Hepatic stellate cell (primary cell): ENCODE measurements around the gene UNG.

ENCODE experiments used
- DNase-seq: peaks from one replicate; pipeline ENCODE4 v3.0.0; 2011; ENCODE audit warnings: low spot score

UNG gene

DNA sequence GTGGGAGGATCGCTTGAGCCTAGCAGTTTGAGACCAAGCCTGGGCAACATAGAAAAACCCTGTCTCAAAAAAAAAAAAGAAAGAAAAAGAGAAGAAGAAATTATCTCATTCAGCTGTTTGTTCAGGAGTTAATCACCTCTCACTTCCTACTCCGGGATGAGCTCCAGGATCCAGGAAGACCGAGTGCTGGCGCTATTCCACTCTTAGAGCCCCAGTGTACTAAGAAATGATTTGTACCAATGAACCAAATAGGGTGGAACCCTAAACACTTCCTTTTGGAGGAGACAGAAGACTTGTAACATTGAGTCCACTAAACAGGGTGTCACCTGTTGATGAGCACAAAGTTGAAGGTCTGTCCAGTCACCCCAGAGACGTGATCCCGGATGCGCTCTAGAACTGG, 7.7 kb upstream of the UNG start:
- no peak for DNase-seq

DNA sequence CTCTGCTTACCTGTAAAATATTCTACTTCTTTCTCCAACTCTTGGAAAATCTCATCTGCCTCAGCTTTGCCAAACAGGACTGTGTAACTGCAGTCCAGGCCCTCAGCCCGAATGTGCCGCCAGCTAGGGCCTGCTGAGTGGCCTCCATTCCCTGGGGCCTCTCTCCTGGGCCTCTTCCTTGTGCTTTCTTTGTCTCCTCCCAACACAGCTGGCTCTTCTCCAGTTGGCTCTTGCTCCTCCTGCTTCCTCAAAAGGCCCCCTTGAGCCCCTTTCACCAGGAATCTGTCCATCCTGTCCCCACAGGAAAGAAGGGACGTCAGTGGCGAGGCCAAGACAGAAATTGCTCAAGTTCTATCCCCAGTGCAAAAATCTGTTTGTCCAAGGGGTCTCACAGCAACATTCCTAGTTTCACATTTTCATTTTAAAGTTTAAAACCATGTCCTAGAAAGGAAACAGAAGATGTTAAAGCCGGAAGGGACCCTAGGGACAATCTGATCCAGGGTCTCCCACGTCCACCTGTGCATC, 4.8 kb upstream of the UNG start:
- DNase-seq = no peak

DNA sequence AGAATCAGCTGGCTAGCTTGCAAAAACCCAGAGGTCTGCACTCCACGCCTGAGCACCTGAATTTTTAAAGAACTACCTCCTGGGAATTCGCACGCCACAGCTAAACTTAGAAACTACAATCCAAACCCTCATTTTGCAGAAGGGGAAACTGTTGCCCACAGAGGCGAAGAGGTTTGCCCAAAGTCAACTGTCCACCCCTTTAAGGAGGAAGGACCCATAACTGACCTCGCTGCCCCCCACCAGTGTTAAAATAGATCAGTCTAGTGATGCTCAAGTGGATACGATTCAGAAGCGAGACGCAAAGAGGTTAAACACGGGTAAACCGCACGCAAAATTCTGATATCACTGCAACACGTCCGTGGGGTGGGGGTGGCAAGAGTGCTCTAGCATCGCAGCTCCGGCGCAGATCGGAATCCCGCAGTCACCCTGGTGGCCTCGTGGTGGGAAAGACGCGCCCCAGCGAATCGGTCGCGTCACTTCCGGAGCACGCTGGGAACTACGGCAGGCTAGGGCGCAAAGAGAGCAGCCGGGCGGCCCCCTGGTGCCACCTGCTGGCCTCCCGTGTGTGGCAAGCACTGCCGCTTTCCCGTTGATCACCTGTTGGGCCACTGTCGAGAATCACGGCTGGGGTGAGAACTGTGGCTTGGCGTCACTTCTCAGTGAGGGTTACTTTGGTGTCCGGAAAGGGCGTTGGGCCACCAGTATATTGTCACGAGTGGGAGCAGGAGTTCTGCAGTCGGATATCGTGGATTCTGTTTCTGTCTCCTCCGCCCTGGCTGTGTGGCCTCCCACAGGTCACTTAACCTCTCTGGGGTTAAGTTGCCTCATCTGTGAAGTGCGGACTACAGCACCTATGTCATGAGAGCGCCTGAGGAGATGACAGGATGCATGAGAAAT, 4.1 kb upstream of the UNG start, which contains the start of gene ALKBH2:
TSS of gene ALKBH2 (minus strand) at position 451 of the 897 bp plus-strand sequence. CDS start 686 bp downstream, outside the sequence.
- DNase-seq = peak; percentile 93

DNA sequence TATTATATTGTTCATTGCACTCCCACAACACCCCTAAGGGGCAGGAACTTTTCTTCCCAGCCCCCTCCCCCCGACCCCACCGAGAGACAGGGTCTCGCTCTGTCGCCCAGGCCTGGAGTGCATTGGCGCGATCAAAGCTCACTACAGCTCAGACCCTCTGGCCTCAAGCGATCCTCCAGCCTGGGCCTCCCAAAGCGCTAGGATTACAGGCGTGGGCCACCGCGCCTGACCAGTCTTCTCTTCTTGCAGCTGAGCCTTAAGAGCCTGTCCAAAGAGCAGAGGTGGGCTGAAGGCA, 310 bp upstream of the UNG start:
- no peak for DNase-seq

DNA sequence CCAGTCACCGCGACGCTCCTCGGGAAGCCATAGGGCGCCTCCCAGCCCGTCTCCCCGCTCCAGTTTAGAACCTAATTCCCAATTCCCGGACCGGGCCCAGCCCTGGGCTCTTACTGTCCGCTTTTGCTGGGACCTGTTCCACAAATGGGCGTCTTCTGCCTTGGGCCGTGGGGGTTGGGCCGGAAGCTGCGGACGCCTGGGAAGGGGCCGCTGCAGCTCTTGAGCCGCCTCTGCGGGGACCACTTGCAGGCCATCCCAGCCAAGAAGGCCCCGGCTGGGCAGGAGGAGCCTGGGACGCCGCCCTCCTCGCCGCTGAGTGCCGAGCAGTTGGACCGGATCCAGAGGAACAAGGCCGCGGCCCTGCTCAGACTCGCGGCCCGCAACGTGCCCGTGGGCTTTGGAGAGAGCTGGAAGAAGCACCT, 797 bp downstream of the UNG start:
- peak; percentile 47 for DNase-seq

DNA sequence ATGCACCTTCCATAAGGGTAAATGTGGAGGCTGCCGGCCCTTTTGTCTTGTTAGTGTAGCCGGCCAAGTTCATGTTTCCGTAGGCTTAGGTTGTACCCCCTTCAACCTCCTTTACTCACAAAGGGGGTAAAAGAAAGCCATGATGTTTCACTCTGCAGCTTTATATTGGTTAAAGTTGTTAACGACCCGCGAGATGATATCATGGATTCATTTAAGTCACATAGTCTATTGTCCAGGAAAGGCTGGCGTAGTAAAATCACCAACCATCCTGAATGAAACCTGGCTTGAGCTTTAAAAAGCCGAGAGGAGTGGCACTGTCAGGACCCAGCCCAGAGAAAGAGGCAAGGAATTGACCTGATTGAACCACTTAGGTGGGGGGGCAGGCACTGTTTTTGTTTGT, 1.3 kb downstream of the UNG start:
- DNase-seq = peak; percentile 27

DNA sequence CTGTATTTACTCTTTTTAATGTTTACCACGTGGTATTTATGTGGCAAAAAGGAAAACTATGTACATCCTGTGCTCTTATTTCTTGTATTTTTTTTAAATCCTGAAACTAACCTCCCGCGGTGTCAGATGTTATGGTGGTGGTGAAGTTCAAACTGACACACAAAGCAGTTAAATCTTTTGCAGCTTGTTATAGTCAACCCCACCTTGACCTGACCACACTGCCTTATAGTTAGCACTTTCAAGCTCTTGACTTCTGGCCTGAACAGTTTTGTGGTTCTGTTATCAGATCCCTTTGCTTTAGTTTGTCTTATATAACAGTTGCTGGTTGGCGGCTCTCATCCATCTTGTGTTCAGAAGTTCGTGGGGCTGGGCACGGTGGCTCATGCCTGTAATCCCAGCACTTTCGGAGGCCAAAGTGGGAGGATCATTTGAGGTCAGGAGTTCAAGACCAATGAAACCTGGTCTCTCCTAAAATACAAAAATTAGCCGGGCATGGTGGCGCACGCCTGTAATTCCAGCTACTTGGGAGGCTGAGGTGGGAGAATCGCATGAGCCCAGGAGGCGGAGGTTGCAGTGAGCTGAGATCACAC, 2.1 kb downstream of the UNG start:
- DNase-seq = no peak

DNA sequence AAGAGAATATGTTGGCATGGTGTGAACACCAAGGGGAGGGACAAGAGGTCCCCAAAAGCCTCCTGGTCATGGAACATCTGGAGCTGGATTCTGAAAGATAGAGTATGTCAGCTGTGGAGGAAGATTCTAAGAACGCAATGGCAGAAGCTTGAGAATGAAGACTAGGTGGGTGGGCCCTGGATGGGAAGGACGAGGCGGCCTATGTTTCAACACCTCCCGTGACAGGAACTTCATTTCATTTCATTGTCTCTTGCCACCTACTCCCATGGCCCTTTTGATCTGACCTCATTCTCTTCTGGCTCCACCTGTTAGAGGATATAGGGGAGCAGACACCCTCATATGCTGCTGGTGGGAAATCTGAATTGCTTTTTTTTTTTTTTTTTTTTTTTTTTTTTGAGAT, 3.3 kb downstream of the UNG start:
- DNase-seq = no peak

DNA sequence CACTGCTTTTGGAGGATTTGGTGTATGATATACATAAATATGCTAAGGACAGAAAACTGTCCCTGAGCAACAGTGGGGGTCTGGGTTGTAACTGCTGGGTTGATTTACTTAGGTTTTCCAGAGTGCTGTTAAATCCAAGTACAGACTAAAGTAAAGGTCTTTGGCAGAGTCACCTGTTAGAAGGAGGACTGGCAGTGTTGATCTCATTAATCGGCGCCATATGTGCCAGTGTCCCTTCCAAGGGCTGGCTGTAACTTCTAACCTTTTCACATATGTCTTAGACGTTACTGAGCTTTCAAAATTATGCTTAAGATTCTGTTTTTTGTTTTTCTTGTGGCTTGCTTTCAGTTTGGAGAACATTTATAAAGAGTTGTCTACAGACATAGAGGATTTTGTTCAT, 5.1 kb downstream of the UNG start:
- no peak for DNase-seq

DNA sequence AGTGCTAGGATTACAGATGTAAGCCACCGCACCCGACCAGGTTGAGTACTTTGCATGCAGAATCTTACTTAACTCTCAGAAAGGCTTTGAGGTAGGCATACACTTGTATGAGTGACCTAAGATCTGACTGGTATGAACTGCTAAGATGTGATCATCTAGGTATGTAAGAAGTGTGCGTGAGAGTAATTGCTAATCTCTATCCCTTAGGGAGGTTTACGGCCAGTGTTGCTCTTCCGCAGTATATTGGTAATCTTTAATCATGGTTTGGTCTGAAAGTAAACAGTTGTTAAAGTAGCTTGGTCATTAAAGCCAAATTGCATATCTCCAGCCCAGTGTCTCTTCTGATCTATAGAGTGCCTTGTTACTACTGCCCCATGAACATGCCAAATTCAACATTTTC, 7.8 kb downstream of the UNG start:
- DNase-seq = no peak

DNA sequence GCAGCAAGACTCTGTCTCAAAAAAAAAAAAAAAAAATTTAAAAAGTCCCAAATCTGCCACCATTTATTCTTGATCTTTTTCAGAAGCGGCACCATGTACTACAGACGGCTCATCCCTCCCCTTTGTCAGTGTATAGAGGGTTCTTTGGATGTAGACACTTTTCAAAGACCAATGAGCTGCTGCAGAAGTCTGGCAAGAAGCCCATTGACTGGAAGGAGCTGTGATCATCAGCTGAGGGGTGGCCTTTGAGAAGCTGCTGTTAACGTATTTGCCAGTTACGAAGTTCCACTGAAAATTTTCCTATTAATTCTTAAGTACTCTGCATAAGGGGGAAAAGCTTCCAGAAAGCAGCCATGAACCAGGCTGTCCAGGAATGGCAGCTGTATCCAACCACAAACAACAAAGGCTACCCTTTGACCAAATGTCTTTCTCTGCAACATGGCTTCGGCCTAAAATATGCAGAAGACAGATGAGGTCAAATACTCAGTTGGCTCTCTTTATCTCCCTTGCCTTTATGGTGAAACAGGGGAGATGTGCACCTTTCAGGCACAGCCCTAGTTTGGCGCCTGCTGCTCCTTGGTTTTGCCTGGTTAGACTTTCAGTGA, 12.5 kb downstream of the UNG start:
- no peak for DNase-seq

DNA sequence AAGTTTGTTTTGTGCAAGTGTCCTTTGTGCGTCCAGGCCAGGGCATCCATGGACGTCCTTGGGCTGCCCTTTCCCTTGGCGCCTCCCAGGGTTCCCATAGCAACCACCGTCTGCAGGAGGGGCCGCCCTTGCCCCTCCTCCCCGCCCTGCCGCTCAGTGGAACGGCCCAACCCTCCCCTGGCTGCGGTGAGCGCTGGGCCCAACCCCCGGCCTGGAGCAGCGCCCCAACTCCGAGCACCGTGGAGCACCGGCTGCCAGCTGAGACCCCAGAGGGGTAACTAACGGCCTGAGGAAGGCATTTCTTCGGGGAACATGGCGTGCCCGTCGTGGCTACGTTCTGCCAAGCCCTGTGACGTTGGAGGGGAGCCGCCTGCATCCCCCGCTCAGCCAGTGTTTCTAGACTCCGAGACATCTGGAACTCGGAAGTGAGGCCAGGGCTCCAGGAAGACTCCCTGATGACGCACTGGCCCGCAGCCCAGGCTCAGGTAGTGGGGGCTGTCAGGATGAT, 13.6 kb downstream of the UNG start:
- peak; percentile 78 for DNase-seq

DNA sequence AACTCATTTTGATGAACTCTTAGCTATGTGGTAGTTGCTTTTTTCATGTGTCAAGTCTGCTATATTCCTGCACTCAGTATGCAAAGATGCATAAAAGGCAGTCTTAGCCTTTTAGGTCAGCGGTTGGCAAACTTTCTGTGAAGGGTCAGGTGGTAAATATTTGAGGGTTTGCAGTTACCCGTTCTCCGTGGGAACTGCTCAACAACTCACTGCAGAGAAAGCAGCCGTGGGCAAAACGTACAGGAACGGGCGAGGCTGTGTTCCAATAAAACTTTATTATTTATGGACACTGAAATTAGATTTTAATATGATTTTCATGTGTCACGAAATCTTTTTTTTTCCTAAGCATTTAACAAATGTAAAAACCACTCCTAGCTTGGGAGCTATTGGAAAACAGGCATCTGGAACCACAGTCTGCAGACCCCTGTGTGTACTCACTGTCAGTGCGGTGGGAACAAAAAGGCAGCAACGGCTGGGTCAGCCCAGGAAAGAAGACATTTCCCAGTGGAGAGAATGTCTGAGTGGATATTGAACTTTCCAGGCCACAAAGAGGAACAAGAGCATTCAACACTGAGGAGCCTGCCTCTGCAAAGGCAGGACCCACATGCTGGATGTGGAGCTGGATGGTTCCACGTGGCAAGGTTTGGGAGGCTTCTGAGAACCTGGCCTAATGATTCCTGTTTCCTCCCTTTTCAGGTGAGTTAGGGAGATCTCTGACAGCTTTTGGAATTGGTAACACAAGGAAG, 15.5 kb downstream of the UNG start:
- no peak for DNase-seq

DNA sequence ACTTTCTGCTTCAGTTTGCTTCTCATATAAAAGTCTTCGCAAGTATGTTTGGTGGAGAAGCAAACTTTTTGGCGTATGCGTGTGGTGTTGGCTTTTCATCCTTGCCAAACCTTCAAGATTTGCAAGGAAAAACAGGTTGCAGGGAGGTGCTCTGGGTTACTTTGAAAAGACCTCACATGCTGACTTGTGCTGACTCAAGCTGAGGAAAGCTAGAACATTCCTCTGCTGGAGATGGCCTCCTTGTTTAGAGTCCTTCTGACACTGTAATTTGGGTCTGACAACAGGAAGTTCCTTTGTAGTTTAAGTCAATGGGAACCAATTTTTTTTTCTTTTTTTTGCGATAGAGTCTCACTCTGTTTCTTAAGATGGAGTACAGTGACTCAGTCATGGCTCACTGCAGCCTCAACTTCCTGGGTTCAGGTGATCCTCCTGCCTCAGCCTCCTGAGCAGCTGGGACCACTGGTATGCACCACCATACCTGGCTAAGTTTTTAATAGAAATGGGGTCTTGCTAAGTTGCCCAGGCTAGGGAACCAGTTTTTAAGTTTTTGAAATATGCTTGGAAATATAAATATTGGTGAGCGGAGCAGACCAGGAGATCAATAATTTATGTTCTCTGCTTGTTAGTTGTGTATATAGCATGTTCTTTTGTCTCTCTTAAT, 16.4 kb downstream of the UNG start:
- DNase-seq = no peak

DNA sequence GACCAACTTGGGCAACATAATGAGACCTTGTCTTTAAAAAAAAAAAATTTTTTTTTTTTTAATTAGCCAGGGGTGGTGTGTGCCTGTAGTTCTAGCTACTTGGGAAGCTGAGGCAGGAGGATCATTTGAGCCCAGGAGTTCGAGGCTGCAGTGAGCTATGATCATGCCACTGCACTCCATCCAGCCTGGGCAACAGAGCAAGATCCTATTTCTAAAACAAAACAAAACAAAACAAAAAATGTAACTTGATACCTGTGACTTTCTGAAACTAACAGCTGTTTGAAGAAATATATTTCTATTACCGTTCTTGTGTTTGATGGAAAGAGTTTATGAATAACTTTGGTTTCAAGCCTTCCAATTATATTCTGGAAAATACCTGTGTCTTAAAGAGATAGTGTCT, 17.2 kb downstream of the UNG start:
- no peak for DNase-seq

DNA sequence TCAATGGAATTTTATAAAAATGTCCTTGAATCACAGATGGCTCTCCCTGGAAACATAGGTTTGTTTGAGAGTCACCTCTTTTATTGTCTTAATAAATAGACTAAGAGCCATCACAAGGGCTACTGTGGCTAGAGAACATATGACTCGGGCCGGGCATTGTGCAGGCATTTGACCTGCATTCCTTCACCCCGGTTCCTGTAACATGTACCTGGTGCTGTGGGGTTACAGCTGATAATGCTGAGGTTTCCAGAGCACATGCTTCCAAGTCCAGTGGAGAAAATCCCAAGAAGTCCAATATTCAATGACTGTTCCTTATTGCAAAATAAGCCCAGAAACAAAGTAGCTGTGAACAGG, 18.0 kb downstream of the UNG start:
- no peak for DNase-seq

DNA sequence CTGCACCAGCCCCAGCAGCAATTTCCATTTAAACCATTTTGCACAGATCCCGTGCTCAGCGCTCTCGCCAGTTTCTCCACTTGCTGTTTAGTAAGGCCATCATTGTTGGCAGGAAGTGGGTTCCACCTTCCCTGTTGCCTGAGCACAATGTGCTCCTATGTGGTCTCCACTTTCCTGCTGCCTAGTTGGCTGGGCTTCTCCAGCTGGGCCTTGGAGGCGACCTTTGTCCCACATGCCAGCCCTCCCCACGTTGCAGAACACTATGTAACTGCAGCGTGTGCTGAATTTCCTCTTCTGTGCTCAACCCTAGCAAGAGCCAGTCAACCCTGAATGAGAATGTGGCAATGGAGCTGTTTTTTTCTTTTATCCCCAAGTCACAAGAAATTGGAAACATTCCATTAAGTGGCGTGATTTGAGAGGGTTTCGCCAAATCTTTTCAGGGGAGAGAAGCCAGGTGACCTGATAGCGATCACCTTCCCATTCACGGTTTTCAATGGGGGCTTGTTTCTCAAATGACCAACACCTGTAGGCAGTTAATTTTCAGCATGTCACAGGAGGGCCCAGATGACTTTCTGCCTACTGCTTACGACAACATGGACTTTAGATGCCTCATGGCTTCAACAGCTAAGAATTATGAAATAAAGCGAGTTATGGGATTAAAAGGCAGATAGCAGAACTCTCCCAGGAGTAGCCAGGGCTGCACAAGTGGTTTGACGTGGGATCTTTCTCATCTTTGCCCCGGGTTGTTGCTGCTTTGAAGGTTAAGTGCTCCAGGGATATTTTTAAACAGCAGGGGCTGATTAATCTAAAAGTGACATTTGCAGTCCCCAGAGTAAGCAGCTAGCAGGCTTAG, 18.6 kb downstream of the UNG start, which contains the start of gene ACACB:
TSS of gene ACACB (plus strand) at position 830 of the 853 bp plus-strand sequence. CDS start 22,819 bp downstream, outside the sequence.
- no peak for DNase-seq

DNA sequence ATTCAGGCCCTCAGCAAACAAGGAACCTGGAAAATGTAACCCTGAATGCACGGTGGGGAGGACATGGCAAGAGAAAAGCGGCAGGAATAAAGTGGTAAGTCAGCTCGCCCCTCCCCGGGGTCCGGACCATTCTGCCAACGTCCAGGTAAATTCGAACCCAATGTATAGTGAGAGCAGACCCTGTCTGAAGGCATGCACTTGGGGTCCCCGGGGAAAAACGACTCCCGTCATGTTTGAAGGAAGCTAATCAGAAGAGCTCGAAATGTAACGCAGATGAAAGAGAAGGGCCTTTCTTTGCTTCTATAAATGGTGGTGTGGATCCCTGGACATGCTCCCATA, 19.2 kb downstream of the UNG start:
- DNase-seq = no peak

DNA sequence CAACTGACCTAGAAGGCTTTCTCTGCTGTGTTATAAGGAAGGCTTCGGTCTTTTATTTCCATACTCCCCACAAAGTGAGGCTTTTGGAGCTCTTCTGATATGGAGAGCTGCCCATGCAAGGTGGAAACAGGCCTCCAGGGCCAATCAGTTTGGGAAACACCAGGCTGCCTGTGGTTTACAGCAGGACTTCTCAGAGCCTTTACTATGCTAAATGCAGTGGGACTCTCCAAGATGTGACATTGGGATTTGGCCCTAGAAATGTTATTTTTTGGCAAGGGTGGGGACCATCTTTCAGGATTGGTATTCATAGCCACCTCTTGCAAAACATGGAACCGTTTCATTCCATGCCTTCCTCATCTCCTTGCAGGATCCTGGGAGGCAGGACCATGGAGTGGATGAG, 22.7 kb downstream of the UNG start:
- no peak for DNase-seq

DNA sequence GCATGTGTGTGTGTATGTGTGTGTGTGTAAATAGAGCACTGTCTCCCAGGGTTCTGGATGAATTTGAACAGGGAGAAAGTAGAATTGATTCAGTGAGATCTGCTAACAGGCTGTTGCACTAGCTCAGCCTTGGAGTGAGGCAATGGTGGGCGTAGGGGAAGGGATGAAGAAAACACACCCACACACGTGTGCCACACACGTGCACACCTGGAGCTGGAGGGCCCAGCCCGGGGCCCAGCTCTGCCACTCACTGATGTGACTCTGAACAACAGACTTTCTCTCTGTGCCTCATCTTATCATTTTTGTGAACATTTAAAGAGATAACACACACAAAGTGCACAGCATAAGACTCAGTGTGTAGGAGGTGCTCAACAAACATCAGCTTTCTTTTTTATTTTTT, 23.2 kb downstream of the UNG start:
- no peak for DNase-seq

DNA sequence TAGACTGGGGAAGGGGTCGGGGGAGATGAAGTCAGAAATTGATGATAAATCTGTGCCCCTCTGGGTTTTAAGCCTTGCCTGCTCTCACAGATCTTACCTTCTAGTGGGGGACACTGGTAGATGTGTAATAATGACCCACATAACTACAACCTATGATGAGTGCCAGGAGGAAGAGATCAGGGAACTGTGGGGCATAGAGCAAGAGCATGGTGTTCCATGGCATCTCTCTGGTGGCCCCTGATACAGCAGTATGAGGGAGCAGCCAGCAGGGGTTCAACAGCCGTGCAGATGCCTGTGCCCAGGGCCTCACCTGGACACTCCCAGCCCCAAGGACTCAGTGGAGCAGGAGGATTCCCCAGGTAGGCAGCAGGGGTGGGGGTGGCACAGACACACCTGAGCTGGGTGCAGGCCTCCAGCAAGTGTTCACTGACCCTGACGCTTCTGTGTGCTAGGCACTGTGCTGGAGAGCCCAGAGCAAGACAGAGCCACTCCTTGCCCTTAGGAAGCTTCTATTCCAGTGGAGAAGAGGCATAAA, 24.0 kb downstream of the UNG start:
- no peak for DNase-seq
